PC-9 (cell line): ENCODE data around the gene PIAS1. TPM values are rescaled to one million over a fixed set of nuclear protein-coding genes. Genes with fewer than 3 reads are reported as not detected.
"Not testable (repeated sequence)": the region's sequence is repeated elsewhere in the genome, so short reads cannot be mapped to it uniquely, and the experiment has no call there.

Experiments
- Bru-seq: library from RNA; stranded (reverse); fragments of 400-500 nt; gene quantifications from one replicate; lab custom pipeline; 2021; lab: Mats Ljungman, UMichigan
- BruChase-seq, 2 experiments: library from RNA; stranded (reverse); fragments of 400-500 nt; gene quantifications; one replicate each; lab custom pipeline; 2021; lab: Mats Ljungman, UMichigan
- BruUV-seq: library from RNA; stranded (reverse); fragments of 400-500 nt; replicated peaks from 2 replicates; lab custom pipeline; 2021; lab: Mats Ljungman, UMichigan
- CTCF ChIA-PET: fragments of 300-600 bp; sonication (Branson Sonifier 250); formaldehyde crosslinking; loops from one replicate; lab custom pipeline; 2022; ENCODE audit warnings: antibody characterized with exemption; lab: Charles Lee
- POLR2A ChIA-PET: fragments of 300-600 bp; sonication (Branson Sonifier 250); formaldehyde crosslinking; loops from one replicate; lab custom pipeline; 2022; ENCODE audit warnings: antibody characterized with exemption; ENCODE audit not compliant: unreplicated experiment; lab: Charles Lee
- DNase-seq, 2 experiments: peaks; one replicate each; pipeline versions ENCODE4 v3.0.0 to v3.0.0-alpha.2; 2015 to 2022; ENCODE audit warnings: mixed read lengths in 1 of 2
- H2AFZ ChIP-seq: fragments of 200-600 bp; sonication (generic); 2 replicates; pipeline ENCODE4 v1.8.1; 2017; ENCODE audit warnings: antibody characterized with exemption
- H3F3A ChIP-seq: fragments of 200-600 bp; sonication (generic); 2 replicates; pipeline ENCODE4 v1.8.1; 2017; ENCODE audit warnings: antibody characterized with exemption, mild to moderate bottlenecking, low read depth; ENCODE audit not compliant: insufficient read depth
- H3K27ac ChIP-seq: fragments of 200-600 bp; sonication (generic); 2 replicates; pipeline ENCODE4 v1.6.1; 2016; ENCODE audit warnings: mixed run types
- H3K27me3 ChIP-seq: fragments of 200-600 bp; sonication (generic); 2 replicates; pipeline ENCODE4 v1.6.1; 2016; ENCODE audit warnings: low read depth, mixed run types; ENCODE audit not compliant: insufficient read depth
- H3K36me3 ChIP-seq: fragments of 200-600 bp; sonication (generic); 2 replicates; pipeline ENCODE4 v1.6.1; 2016; ENCODE audit warnings: low read depth, mixed run types
- H3K4me1 ChIP-seq: fragments of 200-600 bp; sonication (generic); replicated peaks from 2 replicates; pipeline ENCODE4 v1.6.1; 2016; ENCODE audit warnings: mixed run types; ENCODE audit not compliant: insufficient read depth
- H3K4me2 ChIP-seq: fragments of 200-600 bp; sonication (generic); 2 replicates; pipeline ENCODE4 v1.6.1; 2017; ENCODE audit warnings: mixed run types
- H3K4me3 ChIP-seq: fragments of 200-600 bp; sonication (generic); 2 replicates; pipeline ENCODE4 v1.6.1; 2016; ENCODE audit warnings: mixed run types
- H3K79me2 ChIP-seq: fragments of 200-600 bp; sonication (generic); 2 replicates; pipeline ENCODE4 v1.6.1; 2017; ENCODE audit warnings: low read depth, mixed run types
- H3K9me2 ChIP-seq: fragments of 200-600 bp; sonication (generic); 2 replicates; pipeline ENCODE4 v1.8.1; 2017; ENCODE audit warnings: mild to moderate bottlenecking; ENCODE audit not compliant: insufficient read depth
- H3K9me3 ChIP-seq: fragments of 200-600 bp; sonication (generic); 2 replicates; pipeline ENCODE4 v1.8.1; 2016; ENCODE audit warnings: low read depth; ENCODE audit not compliant: insufficient read depth
- H4K20me1 ChIP-seq: fragments of 200-600 bp; sonication (generic); 2 replicates; pipeline ENCODE4 v1.8.1; 2017; ENCODE audit not compliant: insufficient read depth
- CTCF ChIP-seq: fragments of 200-600 bp; sonication (generic); conservative IDR thresholded peaks from 2 replicates; pipeline ENCODE4 v1.6.1; 2017; ENCODE audit warnings: mixed run types, antibody characterized with exemption, mild to moderate bottlenecking, moderate library complexity
- EZH2 ChIP-seq: fragments of 200-600 bp; sonication (generic); IDR thresholded peaks from 2 replicates; pipeline ENCODE4 v1.8.0; 2017; ENCODE audit warnings: antibody characterized with exemption, low read depth
- intact Hi-C: fragments of 100-400 bp; cut with micrococcal nuclease; formaldehyde crosslinking; loops from one replicate; pipeline ENCODE4 v1.10.0; 2022; ENCODE audit not compliant: unreplicated experiment
- long read RNA-seq: library from polyadenylated mRNA; stranded (forward); transcript quantifications from one replicate; pipeline ENCODE4 v2.0.0, GENCODE V29; 2022
- total RNA-seq: library from RNA; stranded (reverse); gene quantifications from 2 replicates; pipeline ENCODE4 v1.2.3, GENCODE V29; 2021

Gene PIAS1
- total RNA-seq (42.2 and 42.5 TPM in 2 replicates), Bru-seq, nascent RNA (percentile 92 among the genes with signal in this experiment), BruChase-seq, experiment 1, labeled RNA remaining after a 2-hour chase (percentile 90 among the genes with signal in this experiment), BruChase-seq, experiment 2, labeled RNA remaining after a 6-hour chase (percentile 64 among the genes with signal in this experiment)
- long read RNA-seq, full-length matches to known transcripts: 40 of 42 reads
- long read RNA-seq, partial matches to known transcripts: 0 of 42 reads
- long read RNA-seq, other reads (novel, unspliced or antisense): 2 of 42 reads

DNA sequence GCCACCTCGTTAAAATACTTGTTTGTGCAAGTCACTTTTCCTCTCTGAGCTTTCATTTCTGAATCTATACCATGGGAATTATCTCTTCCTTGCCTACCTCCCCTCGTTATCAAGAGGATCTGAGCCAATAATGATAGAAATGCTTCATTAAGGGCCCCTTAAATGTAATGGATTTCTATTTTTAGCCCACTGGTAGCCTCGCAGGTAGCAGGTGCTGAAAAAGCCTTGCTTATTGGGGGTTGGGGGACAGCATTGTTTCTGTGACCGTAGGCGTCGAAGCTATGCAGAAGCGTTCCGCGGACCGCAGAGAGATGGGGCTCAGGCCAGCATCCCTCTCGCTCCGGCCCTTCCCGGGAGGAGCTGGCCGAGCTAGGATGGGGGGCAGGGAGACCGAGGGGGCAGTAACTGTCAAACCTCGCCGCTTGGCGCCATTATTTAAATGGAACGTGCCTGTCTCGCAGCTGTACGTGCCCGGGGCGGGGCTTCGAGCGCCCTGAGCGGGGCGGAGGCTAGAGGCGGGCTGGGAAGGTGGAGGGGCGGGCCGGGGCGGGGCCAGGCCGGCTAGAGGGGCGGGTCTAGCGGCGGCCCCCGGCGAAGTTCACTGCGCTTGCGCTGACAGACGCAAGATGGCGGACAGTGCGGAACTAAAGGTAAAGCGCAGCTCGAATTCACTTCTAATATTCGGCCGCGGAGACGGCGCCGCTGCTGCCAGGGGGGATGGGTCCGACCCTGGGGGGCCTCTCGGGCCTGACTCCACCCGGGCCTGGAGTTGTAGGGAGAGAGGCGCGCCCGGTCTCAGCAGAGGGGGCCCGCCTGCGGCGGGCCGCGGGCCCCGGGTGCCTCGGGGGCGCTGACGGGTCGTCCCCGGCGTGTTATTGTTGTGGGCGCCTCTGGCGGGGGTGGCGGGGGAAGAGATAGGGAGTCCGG, at the start of gene PIAS1:
TSS of gene PIAS1 (plus strand) at position 615 of the 927 bp plus-strand sequence. CDS start at position 627, 12 bp downstream.
- Histone ChIP-seq H3K4me1 (peaks cover 23% of the 10 kb centered on the region; the same call in 1 of the 2 replicates), H3K9me2 (no peaks in the 10 kb centered on the region), H3K9me3 (no peaks in the 10 kb centered on the region), H2AFZ (peak within 1 kb of the TSS; percentile 92), H3K27ac (peak within 1 kb of the TSS; percentile 32; the same call in 1 of the 2 replicates), H4K20me1 (peaks cover 12% of the 10 kb centered on the region), H3K4me3 (peak within 1 kb of the TSS; percentile 84), H3F3A (no peaks in the 10 kb centered on the region), H3K79me2 (peaks cover 48% of the 10 kb centered on the region), H3K4me2 (peak within 1 kb of the TSS; percentile 95), H3K27me3 (no peaks in the 10 kb centered on the region), H3K36me3 (no peaks in the 10 kb centered on the region)
- peak; percentile 67 to 91 for DNase-seq
- ChIA-PET CTCF (no interaction called here), POLR2A (interaction anchor here (0.6 kb wide), 5 partner anchors 24 to 181 kb away, joined by 3 to 12 read pairs (median 3); no protein-coding TSS in a partner anchor)
- intact Hi-C loops: loop anchor here (1.0 to 10.0 kb wide), 2 partner anchors 55 to 189 kb away; no protein-coding TSS in a partner anchor
- TF ChIP-seq EZH2 (no peak), CTCF (no peak)
- BruUV-seq: no TSS peak

DNA sequence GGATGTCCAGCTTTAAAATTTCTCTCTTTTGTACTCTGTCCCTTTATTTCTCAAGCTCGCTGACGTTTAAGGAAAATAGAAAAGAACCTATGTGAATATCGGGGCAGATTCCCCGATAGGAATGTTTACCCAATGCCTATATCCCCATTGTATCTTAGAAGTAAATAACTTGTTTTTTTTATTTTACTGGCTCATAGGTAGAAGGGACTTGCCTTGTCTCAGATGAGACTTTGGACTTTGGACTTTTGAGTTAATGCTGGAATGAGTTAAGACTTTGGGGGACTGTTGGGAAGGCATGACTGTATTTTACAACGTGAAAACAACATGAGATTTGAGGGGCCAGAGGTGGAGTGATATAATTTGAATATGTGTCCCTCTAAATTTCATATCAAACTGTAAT, 46.5 kb upstream of the PIAS1 start:
- H3K9me2 ChIP-seq, DNase-seq, BruUV-seq, H3K9me3 ChIP-seq, H2AFZ ChIP-seq, H3K4me3 ChIP-seq, H3K79me2 ChIP-seq, H3K36me3 ChIP-seq, CTCF ChIA-PET, intact Hi-C loops, POLR2A ChIA-PET, H3K4me1 ChIP-seq, H3F3A ChIP-seq, H3K27me3 ChIP-seq, H3K27ac ChIP-seq, H3K4me2 ChIP-seq, H4K20me1 ChIP-seq: not testable (repeated sequence)

- ChIA-PET POLR2A (no interaction called here), CTCF (no interaction called here)
- Histone ChIP-seq H3K36me3 (no peaks in the 10 kb centered on the region), H3K9me3 (no peaks in the 10 kb centered on the region), H3K79me2 (no peaks in the 10 kb centered on the region), H3K27ac (no peak overlapping the region), H3K4me2 (no peak overlapping the region), H3F3A (no peaks in the 10 kb centered on the region), H3K27me3 (no peaks in the 10 kb centered on the region), H3K9me2 (no peaks in the 10 kb centered on the region), H2AFZ (no peak overlapping the region), H3K4me3 (no peak overlapping the region), H3K4me1 (no peaks in the 10 kb centered on the region), H4K20me1 (no peaks in the 10 kb centered on the region)
- DNase-seq: no peak
- TF ChIP-seq CTCF (no peak), EZH2 (no peak)
- BruUV-seq: no TSS peak
- intact Hi-C loops: loop anchor here (10.0 kb wide), 1 partner anchor 144 kb away; no protein-coding TSS in a partner anchor
These were observed 43.6 kb upstream of the PIAS1 start for GRCh38 chr15:68010361-68011153.
